Ascending aorta (tissue), 2 donors: ENCODE measurements around the gene HOXA2. TPM values are rescaled to one million over a fixed set of nuclear protein-coding genes. Genes with fewer than 3 reads are reported as not detected.

Experiments
- DNase-seq, 2 donors: peaks; one replicate each; pipeline ENCODE4 v3.0.0-alpha.2; 2019; ENCODE audit warnings: low spot score in 2 of 2
- H3K27ac ChIP-seq, 2 donors: fragments of 200-600 bp; sonication (generic); one replicate each; pipeline ENCODE4 v1.5.1; 2016 to 2017; ENCODE audit warnings: mild to moderate bottlenecking in 1 of 2
- H3K27me3 ChIP-seq: fragments of 200-600 bp; sonication (generic); one replicate; pipeline ENCODE4 v1.5.1; 2017
- H3K36me3 ChIP-seq, 2 donors: fragments of 200-600 bp; sonication (generic); one replicate each; pipeline ENCODE4 v1.5.1; 2016
- H3K4me1 ChIP-seq, 2 donors: fragments of 200-600 bp; sonication (generic); one replicate each; pipeline ENCODE4 v1.5.1; 2016 to 2017; ENCODE audit warnings: mild to moderate bottlenecking in 1 of 2
- H3K4me3 ChIP-seq, 2 donors: fragments of 200-600 bp; sonication (generic); one replicate each; pipeline ENCODE4 v1.5.1; 2016 to 2017; ENCODE audit warnings: mild to moderate bottlenecking in 1 of 2
- H3K9me3 ChIP-seq, 2 donors: fragments of 200-600 bp; sonication (generic); one replicate each; pipeline ENCODE4 v1.5.1; 2016
- intact Hi-C: fragments of 100-400 bp; cut with DNase I; formaldehyde crosslinking; loops from one replicate; pipeline ENCODE4 v1.15.1; 2023
- total RNA-seq: library from RNA; depleted of rRNA; stranded (reverse); fragments of >200 nt; gene quantifications from one replicate; pipeline ENCODE4 v1.1.0, GENCODE V29; 2016
- TF ChIP-seq, protein P1 (sequence below), 3 experiments: fragments of 200-600 bp in 2 of 3; fragments of 450-650 bp in 1 of 3; sonication (generic) in 2 of 3; IDR thresholded peaks; one replicate each; pipeline ENCODE4 v1.5.1; 2016 to 2019; ENCODE audit warnings: antibody characterized with exemption in 3 of 3, mild to moderate bottlenecking in 1 of 3, moderate library complexity in 1 of 3

Gene HOXA2
- total RNA-seq, 1 donor from 2014 or later: 36.5 TPM

- intact Hi-C loops: no loop called here
- Histone ChIP-seq H3K9me3 (no peaks in the 10 kb centered on the region), H3K36me3 (no peaks in the 10 kb centered on the region), H3K27me3 (no peaks in the 10 kb centered on the region), H3K27ac (peak overlapping the region; percentile 89 to 97), H3K4me1 (peaks cover 12 to 30% of the 10 kb centered on the region in 2 donors), H3K4me3 (peak overlapping the region; percentile 46 to 79)
- peak in 1 of 2 donors; percentile 75 for DNase-seq
- TF ChIP-seq, protein P1, sequence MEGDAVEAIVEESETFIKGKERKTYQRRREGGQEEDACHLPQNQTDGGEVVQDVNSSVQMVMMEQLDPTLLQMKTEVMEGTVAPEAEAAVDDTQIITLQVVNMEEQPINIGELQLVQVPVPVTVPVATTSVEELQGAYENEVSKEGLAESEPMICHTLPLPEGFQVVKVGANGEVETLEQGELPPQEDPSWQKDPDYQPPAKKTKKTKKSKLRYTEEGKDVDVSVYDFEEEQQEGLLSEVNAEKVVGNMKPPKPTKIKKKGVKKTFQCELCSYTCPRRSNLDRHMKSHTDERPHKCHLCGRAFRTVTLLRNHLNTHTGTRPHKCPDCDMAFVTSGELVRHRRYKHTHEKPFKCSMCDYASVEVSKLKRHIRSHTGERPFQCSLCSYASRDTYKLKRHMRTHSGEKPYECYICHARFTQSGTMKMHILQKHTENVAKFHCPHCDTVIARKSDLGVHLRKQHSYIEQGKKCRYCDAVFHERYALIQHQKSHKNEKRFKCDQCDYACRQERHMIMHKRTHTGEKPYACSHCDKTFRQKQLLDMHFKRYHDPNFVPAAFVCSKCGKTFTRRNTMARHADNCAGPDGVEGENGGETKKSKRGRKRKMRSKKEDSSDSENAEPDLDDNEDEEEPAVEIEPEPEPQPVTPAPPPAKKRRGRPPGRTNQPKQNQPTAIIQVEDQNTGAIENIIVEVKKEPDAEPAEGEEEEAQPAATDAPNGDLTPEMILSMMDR (IDR thresholded peaks at IDR 0.05): no peak
Observed at GRCh38 chr7:27107391-27108381, 5.2 kb upstream of the HOXA2 start.

- H3K36me3 ChIP-seq: no peaks in the 10 kb centered on the region
Observed at GRCh38 chr7:27106901-27107240, 4.4 kb upstream of the HOXA2 start.

DNA sequence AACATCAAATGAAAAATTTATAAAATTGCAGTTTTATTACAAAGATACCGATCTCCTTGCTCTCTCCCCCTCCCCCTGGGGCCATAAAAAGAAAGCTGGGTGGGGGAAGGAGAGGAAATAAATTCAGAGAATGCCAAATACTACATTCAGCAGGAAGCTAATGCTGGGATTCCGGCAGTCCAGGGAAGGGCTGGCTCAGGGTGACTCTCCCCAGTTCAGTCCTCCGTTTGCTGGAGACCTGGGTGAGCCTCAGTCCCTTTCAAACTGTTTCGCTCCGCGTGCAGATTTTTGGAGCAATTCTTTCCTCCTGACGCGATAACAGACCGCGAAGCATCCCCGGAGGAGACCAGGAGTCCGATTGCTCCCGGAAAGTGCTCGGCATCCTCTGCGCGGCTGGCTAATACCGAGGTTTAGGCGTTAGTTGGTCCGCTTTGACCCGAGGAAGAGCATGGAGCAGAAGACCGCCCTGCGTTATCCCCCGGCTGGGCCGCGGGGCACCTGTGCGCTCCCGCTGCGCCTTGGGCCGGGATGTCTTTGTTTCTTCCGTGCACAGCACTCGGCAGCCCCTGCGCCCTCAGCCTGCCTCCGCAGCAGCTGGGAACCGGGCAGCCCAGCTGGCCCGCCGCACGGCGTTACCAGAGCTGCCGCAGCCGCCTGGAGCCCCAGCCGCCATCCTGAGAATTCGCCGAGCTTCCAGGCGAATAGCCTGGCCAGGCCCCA is 3.9 kb upstream of the HOXA2 start:
- Histone ChIP-seq H3K27ac (peak overlapping the region; percentile 89 to 97), H3K4me1 (peaks cover 12 to 30% of the 10 kb centered on the region in 2 donors)

More at GRCh38 chr7:27106901-27107240, 4.4 kb upstream of the HOXA2 start:
- Histone ChIP-seq H3K27ac (peak overlapping the region; percentile 89 to 97), H3K4me1 (peaks cover 12 to 30% of the 10 kb centered on the region in 2 donors), H3K9me3 (no peaks in the 10 kb centered on the region), H3K4me3 (peak overlapping the region; percentile 46 to 79), H3K27me3 (no peaks in the 10 kb centered on the region)
- DNase-seq: no peak
- intact Hi-C loops: no loop called here
- TF ChIP-seq, protein P1 (IDR thresholded peaks at IDR 0.05): no peak

DNA sequence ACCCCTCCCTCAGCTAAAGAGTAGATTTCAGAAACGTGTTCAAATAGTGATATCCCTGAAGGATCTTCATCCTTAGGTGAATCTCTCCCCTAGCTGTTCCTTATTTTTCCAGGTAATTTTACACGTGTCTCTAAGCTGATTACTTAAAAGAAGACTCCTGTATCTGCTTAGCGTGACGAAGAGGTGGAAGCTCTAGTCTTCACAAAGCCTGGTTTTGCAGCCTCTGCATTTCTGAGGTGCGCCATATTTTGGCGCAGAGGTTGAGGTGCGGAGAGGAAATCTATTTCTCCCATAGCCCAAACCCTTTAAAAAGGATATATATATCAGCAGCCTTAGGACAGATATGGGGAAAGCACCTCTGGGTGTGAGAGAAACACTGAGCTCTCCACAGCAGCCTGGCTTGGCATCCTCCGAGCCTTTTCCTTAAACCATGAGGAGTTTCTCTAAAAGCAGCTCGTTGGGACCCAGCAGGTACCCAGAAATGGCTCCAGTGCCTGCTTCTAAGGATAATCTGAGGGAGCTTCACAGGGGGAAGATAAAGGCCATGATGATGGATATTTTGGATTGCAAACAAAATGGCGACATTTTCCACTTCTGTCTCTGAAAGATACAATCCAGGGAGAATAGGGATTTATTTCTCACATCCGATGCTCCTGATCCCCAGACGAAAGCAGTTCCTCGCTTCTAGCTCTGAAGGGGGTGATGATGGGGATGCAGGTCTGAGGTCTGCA is 3.0 kb upstream of the HOXA2 start:
- H3K36me3 ChIP-seq: no peaks in the 10 kb centered on the region
- DNase-seq: no peak
- intact Hi-C loops: loop anchor here (2.0 kb wide), 1 partner anchor 17 kb away; no protein-coding TSS in a partner anchor
- TF ChIP-seq, protein P1 (IDR thresholded peaks at IDR 0.05): no peak
- peak overlapping the region; percentile 89 to 97 for H3K27ac ChIP-seq
- H3K4me1 ChIP-seq: peaks cover 12 to 31% of the 10 kb centered on the region in 2 donors
- H3K27me3 ChIP-seq: no peaks in the 10 kb centered on the region
- no peaks in the 10 kb centered on the region for H3K9me3 ChIP-seq
- peak overlapping the region; percentile 46 to 79 for H3K4me3 ChIP-seq

More for the DNA sequence above, 3.9 kb upstream of the HOXA2 start:
- no peaks in the 10 kb centered on the region for H3K27me3 ChIP-seq
- H3K36me3 ChIP-seq: no peaks in the 10 kb centered on the region
- intact Hi-C loops: no loop called here
- TF ChIP-seq, protein P1 (IDR thresholded peaks at IDR 0.05): no peak
- DNase-seq: peak in 1 of 2 donors; percentile 66
- H3K9me3 ChIP-seq: no peaks in the 10 kb centered on the region
- H3K4me3 ChIP-seq: peak overlapping the region; percentile 46 to 79
